NB4 (cell line): ENCODE measurements around the gene CIAO1.
"Not testable (repeated sequence)": the region's sequence is repeated elsewhere in the genome, so short reads cannot be mapped to it uniquely, and the experiment has no call there.

ENCODE experiments used
- DNase-seq: peaks from one replicate; pipeline ENCODE4 v3.0.0; 2010; ENCODE audit warnings: low read depth
- H3K4me3 ChIP-seq: one replicate; pipeline ENCODE4 v1.5.1; 2011; ENCODE audit warnings: mild to moderate bottlenecking, low read depth, low read length, moderate library complexity
- MAX ChIP-seq: IDR thresholded peaks from 2 replicates; pipeline ENCODE4 v1.6.1; 2011; ENCODE audit warnings: low read depth, low read length
- MYC ChIP-seq: IDR thresholded peaks from 2 replicates; pipeline ENCODE4 v1.6.1; 2011; ENCODE audit warnings: low read depth, low read length
- POLR2A ChIP-seq: IDR thresholded peaks from 2 replicates; pipeline ENCODE4 v1.6.1; 2011; ENCODE audit warnings: mild to moderate bottlenecking; ENCODE audit not compliant: insufficient read length; ENCODE audit errors: extremely low read depth
- TF ChIP-seq, protein P1 (sequence below): IDR thresholded peaks from one replicate; pipeline ENCODE4 v1.5.1; 2012; ENCODE audit warnings: low read depth, low read length

The CIAO1 gene

DNA sequence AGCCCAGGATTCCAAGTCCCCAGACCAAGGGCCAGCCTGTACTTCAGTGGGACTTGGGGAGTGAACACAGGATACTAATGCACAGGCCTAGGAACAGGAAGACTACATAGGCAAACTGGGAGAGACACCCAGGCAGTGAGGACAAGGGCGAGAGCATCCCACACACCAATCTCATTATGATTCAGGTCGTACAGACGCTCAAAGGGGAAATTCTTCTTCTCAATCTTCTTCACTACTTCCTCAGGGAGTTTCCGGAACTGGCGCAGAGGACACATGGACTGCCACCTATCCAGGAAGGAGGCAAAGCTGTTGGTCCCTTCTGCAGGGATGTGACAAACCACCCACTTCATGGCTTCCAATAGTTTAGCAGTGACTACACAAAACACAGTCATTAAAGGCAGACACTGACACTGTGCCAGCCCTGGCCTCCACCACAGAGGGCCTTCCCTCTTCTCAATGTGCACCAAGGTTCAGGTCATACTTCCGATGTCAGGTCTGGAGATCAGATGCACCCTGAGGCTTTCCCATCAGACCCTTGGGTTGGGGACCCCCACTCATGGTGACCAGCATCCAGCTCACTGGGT is 21.3 kb downstream of the CIAO1 start:
- no peak for DNase-seq
- TF ChIP-seq, protein P1, sequence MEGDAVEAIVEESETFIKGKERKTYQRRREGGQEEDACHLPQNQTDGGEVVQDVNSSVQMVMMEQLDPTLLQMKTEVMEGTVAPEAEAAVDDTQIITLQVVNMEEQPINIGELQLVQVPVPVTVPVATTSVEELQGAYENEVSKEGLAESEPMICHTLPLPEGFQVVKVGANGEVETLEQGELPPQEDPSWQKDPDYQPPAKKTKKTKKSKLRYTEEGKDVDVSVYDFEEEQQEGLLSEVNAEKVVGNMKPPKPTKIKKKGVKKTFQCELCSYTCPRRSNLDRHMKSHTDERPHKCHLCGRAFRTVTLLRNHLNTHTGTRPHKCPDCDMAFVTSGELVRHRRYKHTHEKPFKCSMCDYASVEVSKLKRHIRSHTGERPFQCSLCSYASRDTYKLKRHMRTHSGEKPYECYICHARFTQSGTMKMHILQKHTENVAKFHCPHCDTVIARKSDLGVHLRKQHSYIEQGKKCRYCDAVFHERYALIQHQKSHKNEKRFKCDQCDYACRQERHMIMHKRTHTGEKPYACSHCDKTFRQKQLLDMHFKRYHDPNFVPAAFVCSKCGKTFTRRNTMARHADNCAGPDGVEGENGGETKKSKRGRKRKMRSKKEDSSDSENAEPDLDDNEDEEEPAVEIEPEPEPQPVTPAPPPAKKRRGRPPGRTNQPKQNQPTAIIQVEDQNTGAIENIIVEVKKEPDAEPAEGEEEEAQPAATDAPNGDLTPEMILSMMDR = no peak
- TF ChIP-seq MAX (no peak), MYC (no peak), POLR2A (no peak)
- H3K4me3 ChIP-seq = no peak overlapping the region

GRCh38 chr2:96291751-96292150 is 25.7 kb downstream of the CIAO1 start:
- TF ChIP-seq MAX (no peak), MYC (no peak), POLR2A (no peak)
- TF ChIP-seq, protein P1 = no peak
- DNase-seq = no peak
- no peak overlapping the region for H3K4me3 ChIP-seq

GRCh38 chr2:96294271-96294670 is 28.2 kb downstream of the CIAO1 start:
- not testable (repeated sequence) for H3K4me3 ChIP-seq, DNase-seq

GRCh38 chr2:96296925-96297324 is 30.9 kb downstream of the CIAO1 start:
- H3K4me3 ChIP-seq = no peak overlapping the region
- no peak for DNase-seq
- TF ChIP-seq MAX (no peak), MYC (no peak), POLR2A (no peak)
- TF ChIP-seq, protein P1 = no peak

DNA sequence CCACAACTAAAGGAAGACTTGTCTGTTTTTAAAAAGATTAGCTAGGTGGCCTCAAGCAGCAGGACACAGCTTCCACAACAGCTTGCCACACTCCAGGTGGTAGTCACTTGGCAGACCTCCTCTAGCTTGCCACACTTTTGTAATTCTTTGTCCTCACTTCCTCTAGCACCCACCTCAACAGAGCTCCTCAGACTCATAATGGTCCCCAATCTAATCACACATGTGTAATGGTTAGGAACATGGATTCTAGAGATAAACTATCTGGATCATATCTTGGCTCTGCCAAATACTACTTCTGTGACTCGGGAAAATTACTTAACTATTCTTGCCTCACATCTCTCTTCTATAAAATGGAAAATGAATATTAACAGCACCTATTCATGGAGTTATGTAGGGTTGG is 35.8 kb downstream of the CIAO1 start:
- DNase-seq = no peak
- H3K4me3 ChIP-seq = no peak overlapping the region
- TF ChIP-seq MAX (no peak), POLR2A (no peak), MYC (no peak)
- TF ChIP-seq, protein P1 = no peak

DNA sequence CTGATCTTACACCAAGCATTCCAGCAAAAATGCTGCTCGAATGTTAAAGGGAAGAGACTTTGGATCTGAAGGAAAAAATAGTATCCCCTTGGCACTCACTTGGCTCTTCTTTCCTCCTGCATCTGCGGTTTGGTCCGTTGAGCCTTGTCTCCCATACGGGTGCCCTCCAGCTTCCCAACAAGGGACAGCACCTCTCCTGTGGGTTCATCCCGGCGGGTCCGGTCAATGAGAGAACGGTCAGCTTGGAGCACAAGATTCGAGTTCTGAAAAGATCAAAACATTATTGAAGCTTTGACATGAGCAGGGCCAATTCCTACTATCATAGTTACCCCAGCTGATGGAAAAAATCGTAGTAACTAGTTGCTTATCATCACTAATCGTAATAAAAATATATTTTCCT is 38.6 kb downstream of the CIAO1 start:
- no peak for DNase-seq
- TF ChIP-seq MYC (no peak), MAX (no peak), POLR2A (no peak)
- TF ChIP-seq, protein P1 = no peak
- peak overlapping the region; percentile 76 for H3K4me3 ChIP-seq
